Neural progenitor cell (in vitro differentiated cells): ENCODE data around the gene RPAP3.

Experiments
- CTCF ChIP-seq: fragments of 200-600 bp; sonication (generic); IDR thresholded peaks from 2 replicates; pipeline ENCODE4 v1.5.1; 2017; ENCODE audit warnings: antibody characterized with exemption, mild to moderate bottlenecking
- EZH2 ChIP-seq: fragments of 200-600 bp; sonication (generic); IDR thresholded peaks from 2 replicates; pipeline ENCODE4 v1.6.1; 2017; ENCODE audit warnings: antibody characterized with exemption, mild to moderate bottlenecking, moderate library complexity
- EZH2phosphoT487 ChIP-seq: fragments of 200-600 bp; sonication (generic); IDR thresholded peaks from 2 replicates; pipeline ENCODE4 v1.6.1; 2017; ENCODE audit warnings: antibody characterized with exemption

- TF ChIP-seq CTCF (no peak), EZH2phosphoT487 (no peak), EZH2 (no peak)
These were observed 1.5 kb upstream of the RPAP3 start for GRCh38 chr12:47707355-47707754.
